Bronchial epithelial cell (primary cell): ENCODE measurements around the gene SERPINE3. TPM values are rescaled to one million over a fixed set of nuclear protein-coding genes. Genes with fewer than 3 reads are reported as not detected.

Source experiments
- DNase-seq: peaks from one replicate; pipeline ENCODE4 v3.0.0-alpha.2; 2010; ENCODE audit warnings: low read depth
- FAIRE-seq: peaks from 2 replicates; lab custom pipeline; 2011; peaks lifted over from hg19 to GRCh38; lab: Jason Lieb, UNC
- H3K27me3 ChIP-seq: 2 replicates; pipeline ENCODE4 v1.5.1; 2011; ENCODE audit warnings: low read length; ENCODE audit not compliant: control insufficient read depth, insufficient read depth
- H3K36me3 ChIP-seq: 2 replicates; pipeline ENCODE4 v1.5.1; 2011; ENCODE audit warnings: low read length; ENCODE audit not compliant: control insufficient read depth, insufficient read depth
- H3K4me3 ChIP-seq: 2 replicates; pipeline ENCODE4 v1.5.1; 2011; ENCODE audit warnings: mild to moderate bottlenecking, low read depth, low read length, control low read depth
- CTCF ChIP-seq: IDR thresholded peaks from 2 replicates; pipeline ENCODE4 v1.5.1; 2011; ENCODE audit warnings: mild to moderate bottlenecking, moderate library complexity, low read length, control low read depth, inconsistent platforms; ENCODE audit not compliant: insufficient read depth, severe bottlenecking
- total RNA-seq: library from RNA; depleted of rRNA; stranded (reverse); fragments of >200 nt; gene quantifications from 2 replicates; pipeline ENCODE4 v1.2.1, GENCODE V29; 2014

SERPINE3 gene
- total RNA-seq, 1 donor from 2014 or later, result not detected

- no peak overlapping the region for H3K4me3 ChIP-seq
- H3K27me3 ChIP-seq, result no peaks in the 10 kb centered on the region
- FAIRE-seq (no peak), DNase-seq (no peak)
- no peak for TF ChIP-seq CTCF
- no peaks in the 10 kb centered on the region for H3K36me3 ChIP-seq
Observed at GRCh38 chr13:51323824-51324511, 15.5 kb upstream of the SERPINE3 start.

GRCh38 chr13:51324714-51325420 is 14.6 kb upstream of the SERPINE3 start:
- no peaks in the 10 kb centered on the region for H3K27me3 ChIP-seq
- no peak for TF ChIP-seq CTCF
- no peak overlapping the region for H3K4me3 ChIP-seq
- H3K36me3 ChIP-seq, result no peaks in the 10 kb centered on the region
- DNase-seq, result no peak
- no peak for FAIRE-seq

GRCh38 chr13:51325837-51326236 is 13.7 kb upstream of the SERPINE3 start:
- no peaks in the 10 kb centered on the region for H3K36me3 ChIP-seq
- FAIRE-seq, result no peak
- H3K4me3 ChIP-seq, result no peak overlapping the region
- DNase-seq, result no peak
- H3K27me3 ChIP-seq, result no peaks in the 10 kb centered on the region
- TF ChIP-seq CTCF, result no peak

- no peaks in the 10 kb centered on the region for H3K36me3 ChIP-seq
- H3K4me3 ChIP-seq, result no peak overlapping the region
- H3K27me3 ChIP-seq, result no peaks in the 10 kb centered on the region
- TF ChIP-seq CTCF, result no peak
- FAIRE-seq (no peak), DNase-seq (no peak)
Observed at GRCh38 chr13:51326777-51327176, 12.7 kb upstream of the SERPINE3 start.

GRCh38 chr13:51327961-51328360 is 11.5 kb upstream of the SERPINE3 start:
- Histone ChIP-seq H3K4me3 (no peak overlapping the region), H3K27me3 (no peaks in the 10 kb centered on the region), H3K36me3 (no peaks in the 10 kb centered on the region)
- DNase-seq (no peak), FAIRE-seq (no peak)
- no peak for TF ChIP-seq CTCF
